SH-SY5Y (cell line): ENCODE results near the gene IL2RA.

Source experiments
- GATA2 ChIP-seq: IDR thresholded peaks from 2 replicates; pipeline ENCODE4 v1.6.1; 2011; ENCODE audit warnings: mild to moderate bottlenecking, low read depth, low read length
- GATA3 ChIP-seq: IDR thresholded peaks from 2 replicates; pipeline ENCODE4 v1.6.1; 2011; ENCODE audit warnings: low read depth, mild to moderate bottlenecking, low read length, moderate library complexity

- no peak for TF ChIP-seq GATA3
- TF ChIP-seq GATA2 = no peak
Observed at GRCh38 chr10:5971315-5971832, 90.8 kb downstream of the IL2RA start.
